ENCODE measurements around the gene FKBP8. TPM values are rescaled to one million over a fixed set of nuclear protein-coding genes. Genes with fewer than 3 reads are reported as not detected.

Gene FKBP8
- polyA plus RNA-seq, 3 donors = 78.0 to 159 (median 81.2) TPM

- intact Hi-C loops (cut with micrococcal nuclease) = loop anchor here in 1 of 2 donors (5.0 kb wide), 1 partner anchor 36 kb away; the partner anchor contains the start of gene ELL
- Histone ChIP-seq H3K4me1 (ENCODE audit: control insufficient read depth in 1 of 2, insufficient read depth in 2 of 2, low read length in 2 of 2) (peaks cover 14 to 17% of the 10 kb centered on the region in 2 donors), H3K4me2 (replicated peaks; ENCODE audit: extremely low read depth, low read length, poor library complexity, severe bottlenecking) (peak overlapping the region; percentile 100), H3K9ac (ENCODE audit: insufficient read depth, low read length, poor library complexity, severe bottlenecking) (peak overlapping the region; percentile 95), H3K27ac (ENCODE audit: low read depth in 1 of 2, low read length in 2 of 2) (peak overlapping the region; percentile 69 to 97), H3K79me2 (ENCODE audit: insufficient read depth, low read length) (peaks cover 38% of the 10 kb centered on the region), H3K27me3 (ENCODE audit: control insufficient read depth in 2 of 2, insufficient read depth in 2 of 2, low read length in 2 of 2) (no peaks in the 10 kb centered on the region), H4K20me1 (ENCODE audit: insufficient read depth, low read length) (no peaks in the 10 kb centered on the region), H2AFZ (ENCODE audit: insufficient read depth, low read depth, low read length, poor library complexity, severe bottlenecking) (no peak overlapping the region), H3K4me3 (replicated peaks in 1 of 3; ENCODE audit: low read depth in 2 of 3, low read length in 3 of 3) (peak overlapping the region; percentile 75 to 96 (median 95)), H3K9me3 (replicated peaks in 1 of 2; ENCODE audit: control insufficient read depth in 1 of 2, insufficient read depth in 1 of 2, low read length in 2 of 2) (no peaks in the 10 kb centered on the region), H3K36me3 (replicated peaks in 1 of 2; ENCODE audit: control insufficient read depth in 1 of 2, insufficient read depth in 2 of 2, low read length in 2 of 2) (peaks cover 20 to 23% of the 10 kb centered on the region in 2 donors)
- no peak for TF ChIP-seq CTCF (IDR thresholded peaks at IDR 0.05)
- peaks cover 20 to 23% of the 10 kb centered on the region in 2 donors for H3K36me3 Mint-ChIP-seq
- peak overlapping the region; percentile 88 to 90 for H3K4me3 Mint-ChIP-seq
- H3K27ac Mint-ChIP-seq = peak overlapping the region; percentile 93 to 97 (median 95)
- H3K27me3 Mint-ChIP-seq (ENCODE audit: low read depth in 3 of 3) = peaks cover 0 to 3% (median 0%) of the 10 kb centered on the region in 3 donors
- H3K9me3 Mint-ChIP-seq = no peaks in the 10 kb centered on the region
- peaks cover 16% of the 10 kb centered on the region for H3K4me1 Mint-ChIP-seq
- WGBS (ENCODE audit: insufficient coverage) = no CpG with 5 or more reads among the region's 3 CpGs
- DNase-seq = peak in 1 of 3 donors; percentile 44
Measured at GRCh38 chr19:18558604-18559003, 15.2 kb upstream of the FKBP8 start.

GRCh38 chr19:18558202-18558555, 14.8 kb upstream of the FKBP8 start:
- intact Hi-C loops (cut with micrococcal nuclease) = loop anchor here in 1 of 2 donors (5.0 kb wide), 1 partner anchor 36 kb away; the partner anchor contains the start of gene ELL
- Histone ChIP-seq H3K9me3 (replicated peaks in 1 of 2; ENCODE audit: control insufficient read depth in 1 of 2, insufficient read depth in 1 of 2, low read length in 2 of 2) (no peaks in the 10 kb centered on the region), H3K79me2 (ENCODE audit: insufficient read depth, low read length) (peaks cover 38% of the 10 kb centered on the region), H3K36me3 (replicated peaks in 1 of 2; ENCODE audit: control insufficient read depth in 1 of 2, insufficient read depth in 2 of 2, low read length in 2 of 2) (peaks cover 16 to 19% of the 10 kb centered on the region in 2 donors), H2AFZ (ENCODE audit: insufficient read depth, low read depth, low read length, poor library complexity, severe bottlenecking) (peak overlapping the region; percentile 68), H3K4me2 (replicated peaks; ENCODE audit: extremely low read depth, low read length, poor library complexity, severe bottlenecking) (peak overlapping the region; percentile 100), H3K4me1 (ENCODE audit: control insufficient read depth in 1 of 2, insufficient read depth in 2 of 2, low read length in 2 of 2) (peaks cover 14 to 17% of the 10 kb centered on the region in 2 donors), H3K27me3 (ENCODE audit: control insufficient read depth in 2 of 2, insufficient read depth in 2 of 2, low read length in 2 of 2) (no peaks in the 10 kb centered on the region), H3K27ac (ENCODE audit: low read depth in 1 of 2, low read length in 2 of 2) (peak overlapping the region; percentile 69 to 97), H3K9ac (ENCODE audit: insufficient read depth, low read length, poor library complexity, severe bottlenecking) (peak overlapping the region; percentile 95), H4K20me1 (ENCODE audit: insufficient read depth, low read length) (no peaks in the 10 kb centered on the region), H3K4me3 (replicated peaks in 1 of 3; ENCODE audit: low read depth in 2 of 3, low read length in 3 of 3) (peak overlapping the region; percentile 75 to 96 (median 95))
- DNase-seq = no peak
- Mint-ChIP-seq H3K9me3 (no peaks in the 10 kb centered on the region), H3K27me3 (ENCODE audit: low read depth in 3 of 3) (peaks cover 0 to 3% (median 0%) of the 10 kb centered on the region in 3 donors), H3K36me3 (peaks cover 17 to 19% of the 10 kb centered on the region in 2 donors), H3K4me1 (peaks cover 16% of the 10 kb centered on the region), H3K4me3 (peak overlapping the region; percentile 88 to 90), H3K27ac (peak overlapping the region; percentile 93 to 97 (median 95))
- 7% methylated on average over 9 of the region's 11 CpGs for WGBS (ENCODE audit: insufficient coverage)
- no peak for TF ChIP-seq CTCF (IDR thresholded peaks at IDR 0.05)
